Fibroblast of skin of right quadriceps (primary cell): ENCODE measurements around the gene LTB4R2.
A peak's percentile ranks its signal among the peaks of the same experiment; 100 is the strongest.

Experiments
- DNase-seq: peaks from one replicate; pipeline ENCODE4 v3.0.0-alpha.2; 2013

Gene LTB4R2

GRCh38 chr14:24309538-24310264 lies at the start of gene LTB4R2:
LTB4R2 (plus strand) TSS chr14:24310140; CDS start chr14:24310665, 525 bp downstream.
- no peak for DNase-seq

- no peak for DNase-seq
Observed at GRCh38 chr14:24260780-24261157, 49.2 kb upstream of the LTB4R2 start.

- DNase-seq = no peak
Observed at GRCh38 chr14:24261256-24261968, 48.5 kb upstream of the LTB4R2 start.

GRCh38 chr14:24261969-24262327 lies 48.0 kb upstream of the LTB4R2 start:
- DNase-seq = no peak

GRCh38 chr14:24262821-24263733 lies 46.9 kb upstream of the LTB4R2 start, which contains the start of gene TGM1:
TGM1 (minus strand) TSS chr14:24263177; CDS start chr14:24262352, 825 bp downstream.
- DNase-seq = no peak

- no peak for DNase-seq
Observed at GRCh38 chr14:24263848-24264247, 46.1 kb upstream of the LTB4R2 start.

- no peak for DNase-seq
Observed at GRCh38 chr14:24264298-24264697, 45.6 kb upstream of the LTB4R2 start.

- DNase-seq = no peak
Observed at GRCh38 chr14:24266344-24267244, 43.3 kb upstream of the LTB4R2 start.

GRCh38 chr14:24267516-24267915 lies 42.4 kb upstream of the LTB4R2 start:
- DNase-seq = no peak

GRCh38 chr14:24268225-24268624 lies 41.7 kb upstream of the LTB4R2 start:
- no peak for DNase-seq

GRCh38 chr14:24269368-24269767 lies 40.6 kb upstream of the LTB4R2 start:
- DNase-seq = no peak

GRCh38 chr14:24269910-24270536 lies 39.9 kb upstream of the LTB4R2 start:
- no peak for DNase-seq

- no peak for DNase-seq
Observed at GRCh38 chr14:24270537-24271133, 39.3 kb upstream of the LTB4R2 start.

GRCh38 chr14:24271134-24271833 lies 38.7 kb upstream of the LTB4R2 start, which contains the start of gene RABGGTA:
RABGGTA (minus strand) TSS chr14:24271597; CDS start chr14:24271115, 482 bp downstream.
- peak; percentile 84 for DNase-seq

- DNase-seq = no peak
Observed at GRCh38 chr14:24271834-24272263, 38.1 kb upstream of the LTB4R2 start.

- DNase-seq = no peak
Observed at GRCh38 chr14:24272467-24272866, 37.5 kb upstream of the LTB4R2 start.

- no peak for DNase-seq
Observed at GRCh38 chr14:24273422-24273998, 36.4 kb upstream of the LTB4R2 start.

- DNase-seq = no peak
Observed at GRCh38 chr14:24274101-24274543, 35.8 kb upstream of the LTB4R2 start.

- DNase-seq = no peak
Observed at GRCh38 chr14:24277071-24277470, 32.9 kb upstream of the LTB4R2 start.
